ENCODE measurements around the gene HIVEP3. TPM values are rescaled to one million over a fixed set of nuclear protein-coding genes. Genes with fewer than 3 reads are reported as not detected.

HIVEP3 gene
- total and polyA plus RNA-seq, 2 of the 13 experiments (the other 11 are each of a cell fraction or from before 2014, with no cell fraction given), result 0.05 TPM; not detected in 1

DNA sequence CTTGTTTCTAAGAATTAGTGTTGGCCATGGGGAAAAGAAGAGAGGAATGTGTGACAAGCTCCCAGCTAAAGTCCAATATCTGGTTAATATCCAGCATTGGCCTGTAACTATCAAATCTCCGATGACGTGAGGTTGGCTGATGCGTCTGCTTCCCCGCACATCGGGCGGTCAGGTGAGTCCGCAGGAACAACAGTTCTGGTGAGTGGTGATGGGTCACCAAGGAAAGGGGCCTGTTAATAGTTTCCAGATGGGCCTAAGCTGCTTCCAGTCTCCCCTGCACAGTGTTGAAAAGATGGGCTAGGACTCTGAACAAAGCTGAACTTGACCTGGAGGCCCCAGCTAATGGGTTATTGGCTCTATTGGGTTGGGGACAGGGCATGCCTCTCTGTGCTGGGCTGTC lies 241.1 kb downstream of the HIVEP3 start (continued):
- TF ChIP-seq FOXP4 (CRISPR knock-in tag; IDR thresholded peaks at IDR 0.05), result no peak
- TF ChIP-seq, protein P1, sequence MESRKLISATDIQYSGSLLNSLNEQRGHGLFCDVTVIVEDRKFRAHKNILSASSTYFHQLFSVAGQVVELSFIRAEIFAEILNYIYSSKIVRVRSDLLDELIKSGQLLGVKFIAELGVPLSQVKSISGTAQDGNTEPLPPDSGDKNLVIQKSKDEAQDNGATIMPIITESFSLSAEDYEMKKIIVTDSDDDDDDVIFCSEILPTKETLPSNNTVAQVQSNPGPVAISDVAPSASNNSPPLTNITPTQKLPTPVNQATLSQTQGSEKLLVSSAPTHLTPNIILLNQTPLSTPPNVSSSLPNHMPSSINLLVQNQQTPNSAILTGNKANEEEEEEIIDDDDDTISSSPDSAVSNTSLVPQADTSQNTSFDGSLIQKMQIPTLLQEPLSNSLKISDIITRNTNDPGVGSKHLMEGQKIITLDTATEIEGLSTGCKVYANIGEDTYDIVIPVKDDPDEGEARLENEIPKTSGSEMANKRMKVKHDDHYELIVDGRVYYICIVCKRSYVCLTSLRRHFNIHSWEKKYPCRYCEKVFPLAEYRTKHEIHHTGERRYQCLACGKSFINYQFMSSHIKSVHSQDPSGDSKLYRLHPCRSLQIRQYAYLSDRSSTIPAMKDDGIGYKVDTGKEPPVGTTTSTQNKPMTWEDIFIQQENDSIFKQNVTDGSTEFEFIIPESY (CRISPR knock-in tag; IDR thresholded peaks at IDR 0.05), result no peak
- TF ChIP-seq, protein P2, sequence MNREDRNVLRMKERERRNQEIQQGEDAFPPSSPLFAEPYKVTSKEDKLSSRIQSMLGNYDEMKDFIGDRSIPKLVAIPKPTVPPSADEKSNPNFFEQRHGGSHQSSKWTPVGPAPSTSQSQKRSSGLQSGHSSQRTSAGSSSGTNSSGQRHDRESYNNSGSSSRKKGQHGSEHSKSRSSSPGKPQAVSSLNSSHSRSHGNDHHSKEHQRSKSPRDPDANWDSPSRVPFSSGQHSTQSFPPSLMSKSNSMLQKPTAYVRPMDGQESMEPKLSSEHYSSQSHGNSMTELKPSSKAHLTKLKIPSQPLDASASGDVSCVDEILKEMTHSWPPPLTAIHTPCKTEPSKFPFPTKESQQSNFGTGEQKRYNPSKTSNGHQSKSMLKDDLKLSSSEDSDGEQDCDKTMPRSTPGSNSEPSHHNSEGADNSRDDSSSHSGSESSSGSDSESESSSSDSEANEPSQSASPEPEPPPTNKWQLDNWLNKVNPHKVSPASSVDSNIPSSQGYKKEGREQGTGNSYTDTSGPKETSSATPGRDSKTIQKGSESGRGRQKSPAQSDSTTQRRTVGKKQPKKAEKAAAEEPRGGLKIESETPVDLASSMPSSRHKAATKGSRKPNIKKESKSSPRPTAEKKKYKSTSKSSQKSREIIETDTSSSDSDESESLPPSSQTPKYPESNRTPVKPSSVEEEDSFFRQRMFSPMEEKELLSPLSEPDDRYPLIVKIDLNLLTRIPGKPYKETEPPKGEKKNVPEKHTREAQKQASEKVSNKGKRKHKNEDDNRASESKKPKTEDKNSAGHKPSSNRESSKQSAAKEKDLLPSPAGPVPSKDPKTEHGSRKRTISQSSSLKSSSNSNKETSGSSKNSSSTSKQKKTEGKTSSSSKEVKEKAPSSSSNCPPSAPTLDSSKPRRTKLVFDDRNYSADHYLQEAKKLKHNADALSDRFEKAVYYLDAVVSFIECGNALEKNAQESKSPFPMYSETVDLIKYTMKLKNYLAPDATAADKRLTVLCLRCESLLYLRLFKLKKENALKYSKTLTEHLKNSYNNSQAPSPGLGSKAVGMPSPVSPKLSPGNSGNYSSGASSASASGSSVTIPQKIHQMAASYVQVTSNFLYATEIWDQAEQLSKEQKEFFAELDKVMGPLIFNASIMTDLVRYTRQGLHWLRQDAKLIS (CRISPR knock-in tag; IDR thresholded peaks at IDR 0.05), result no peak

DNA sequence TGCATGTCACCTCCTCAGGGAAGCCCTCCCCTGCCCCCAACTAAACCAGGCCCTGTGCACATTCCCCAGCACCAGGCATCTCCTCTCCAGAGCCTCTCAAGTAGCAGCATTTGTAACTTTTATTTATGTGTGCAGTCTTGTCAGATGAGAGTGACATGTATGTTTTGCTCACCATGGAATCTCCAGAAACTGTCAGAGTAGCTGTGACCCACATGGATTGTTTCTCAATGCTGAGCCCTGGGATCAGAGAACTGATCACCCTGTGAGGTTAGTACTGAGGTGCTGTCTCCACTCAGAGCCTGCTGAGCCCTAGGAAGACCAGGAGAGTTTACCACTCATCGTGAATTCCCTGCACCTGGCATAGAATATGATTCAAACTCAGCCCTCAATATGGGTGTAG lies 243.3 kb downstream of the HIVEP3 start:
- no peaks in the 10 kb centered on the region for H4K20me1 ChIP-seq (ENCODE audit: insufficient read depth, low read length)
- ATAC-seq (no peak), FAIRE-seq (no peak), DNase-seq (ENCODE audit: low spot score) (no peak)
- no peaks in the 10 kb centered on the region for H3K4me1 ChIP-seq (ENCODE audit: insufficient read depth, low read length)
- CTCF ChIA-PET (ENCODE audit: low intra/inter-chr PET ratio, low total read pairs), result no interaction called here
- no peak overlapping the region for H3K9ac ChIP-seq (ENCODE audit: insufficient read depth, low read depth, low read length)
- H3K36me3 ChIP-seq (replicated peaks in 1 of 2; ENCODE audit: control insufficient read depth in 1 of 2, insufficient read depth in 2 of 2, low read length in 2 of 2), result no peaks in the 10 kb centered on the region
- no CpG with 5 or more reads among the region's 1 CpG for WGBS (ENCODE audit: low lambda C conversion rate)
- H3K4me3 ChIP-seq (replicated peaks in 1 of 3; ENCODE audit: insufficient read depth in 1 of 3, low read depth in 2 of 3, low read length in 3 of 3), result no peak overlapping the region
- H3K27ac ChIP-seq (ENCODE audit: extremely low read length, insufficient read depth, low read length), result no peak overlapping the region
- peaks cover 0 to 19% of the 10 kb centered on the region in 2 experiments; a peak in 3 of 5 replicates for H3K27me3 ChIP-seq (ENCODE audit: control insufficient read depth in 1 of 2, insufficient read depth in 2 of 2, low read length in 2 of 2)
- no peaks in the 10 kb centered on the region for H3K79me2 ChIP-seq (ENCODE audit: insufficient read depth, low read length)
- H2AFZ ChIP-seq (ENCODE audit: low read length), result no peak overlapping the region
- POLR2A ChIA-PET, result no interaction called here
- no peaks in the 10 kb centered on the region for H3K9me3 ChIP-seq (ENCODE audit: low read length)
- H3K4me2 ChIP-seq (ENCODE audit: low read depth, low read length), result no peak overlapping the region
- intact Hi-C loops (cut with micrococcal nuclease; ENCODE audit: unreplicated experiment) (no loop called here), in situ Hi-C loops (cut with HindIII; ENCODE audit: extremely low pct_ligation_motif_present, low pct_unique_long_range_greater_than_20kb) (no loop called here)
- BruUV-seq (replicated peaks), result no TSS peak
- TF ChIP-seq PPARG (CRISPR knock-in tag; conservative IDR thresholded peaks at IDR 0.05) (no peak), ZNF329 (CRISPR knock-in tag; IDR thresholded peaks at IDR 0.05; ENCODE audit: low read depth) (no peak), ATF7-NPFF (CRISPR knock-in tag; IDR thresholded peaks at IDR 0.05; ENCODE audit: low read depth) (no peak), ZNF781 (CRISPR knock-in tag; IDR thresholded peaks at IDR 0.05; ENCODE audit: borderline replicate concordance, not compliant biosample characterization) (no peak), TEAD2 (CRISPR knock-in tag; IDR thresholded peaks at IDR 0.05) (no peak), ZSCAN20 (CRISPR knock-in tag; IDR thresholded peaks at IDR 0.05; ENCODE audit: borderline replicate concordance) (no peak), NR2F6 (IDR thresholded peaks at IDR 0.05) (no peak), NR2F6 (CRISPR knock-in tag; IDR thresholded peaks at IDR 0.05) (no peak), ZNF775 (CRISPR knock-in tag; IDR thresholded peaks at IDR 0.05; ENCODE audit: borderline replicate concordance) (no peak), PCBP2 (optimal IDR thresholded peaks at IDR 0.05; ENCODE audit: low read depth, low read length, poor library complexity, severe bottlenecking) (no peak), MBNL3 (CRISPR knock-in tag; conservative IDR thresholded peaks at IDR 0.05) (no peak), IKZF1 (IDR thresholded peaks at IDR 0.05) (no peak)
- TF ChIP-seq, protein P3, sequence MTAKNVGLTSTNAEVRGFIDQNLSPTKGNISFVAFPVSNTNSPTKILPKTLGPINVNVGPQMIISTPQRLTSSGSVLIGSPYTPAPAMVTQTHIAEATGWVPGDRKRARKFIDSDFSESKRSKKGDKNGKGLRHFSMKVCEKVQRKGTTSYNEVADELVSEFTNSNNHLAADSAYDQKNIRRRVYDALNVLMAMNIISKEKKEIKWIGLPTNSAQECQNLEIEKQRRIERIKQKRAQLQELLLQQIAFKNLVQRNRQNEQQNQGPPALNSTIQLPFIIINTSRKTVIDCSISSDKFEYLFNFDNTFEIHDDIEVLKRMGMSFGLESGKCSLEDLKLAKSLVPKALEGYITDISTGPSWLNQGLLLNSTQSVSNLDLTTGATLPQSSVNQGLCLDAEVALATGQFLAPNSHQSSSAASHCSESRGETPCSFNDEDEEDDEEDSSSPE (CRISPR knock-in tag; IDR thresholded peaks at IDR 0.05), result no peak

All from HepG2 (cell line).